GM12892 (cell line): ENCODE data around the gene APEH. TPM values are rescaled to one million over a fixed set of nuclear protein-coding genes. Genes with fewer than 3 reads are reported as not detected.
A peak's percentile ranks its signal among the peaks of the same experiment; 100 is the strongest.

Experiments used
- DNase-seq: peaks from one replicate; pipeline ENCODE4 v3.0.0; 2011; ENCODE audit not compliant: insufficient read length
- FAIRE-seq: peaks from 2 replicates; lab custom pipeline; 2011; peaks lifted over from hg19 to GRCh38; lab: Jason Lieb, UNC
- POLR2A ChIP-seq: IDR thresholded peaks from 2 replicates; pipeline ENCODE4 v1.6.1; 2011; ENCODE audit warnings: low read depth, low read length, control low read depth
- POLR2AphosphoS5 ChIP-seq: IDR thresholded peaks from 2 replicates; pipeline ENCODE4 v1.6.1; 2011; ENCODE audit warnings: low read depth, low read length, control low read depth
- TAF1 ChIP-seq: IDR thresholded peaks from 2 replicates; pipeline ENCODE4 v1.6.1; 2011; ENCODE audit warnings: low read depth, mild to moderate bottlenecking, control low read depth, low read length, borderline replicate concordance
- polyA plus RNA-seq: library from polyadenylated mRNA; unstranded; fragments of >200 nt; gene quantifications from one replicate; pipeline ENCODE4 v1.2.1, GENCODE V29; 2012; ENCODE audit warnings: missing spikeins, inconsistent platforms; ENCODE audit not compliant: missing spikeins

APEH gene
- 70.3 TPM for polyA plus RNA-seq

- TF ChIP-seq POLR2AphosphoS5 (peak; percentile 6; the same call in 1 of the 2 replicates), POLR2A (peak; percentile 66), TAF1 (0 out of 2 replicates have a peak, but pooled peaks have one; percentile 53)
- FAIRE-seq (peak; percentile 100), DNase-seq (peak; percentile 98)
Observed at GRCh38 chr3:49673715-49674496, at the start of gene APEH. TSS of gene APEH (plus strand) at chr3:49674351. CDS start at chr3:49674402, 51 bp downstream.

GRCh38 chr3:49625071-49625470, 49.1 kb upstream of the APEH start:
- FAIRE-seq (no peak), DNase-seq (no peak)
- TF ChIP-seq TAF1, result no peak
- no peak for TF ChIP-seq POLR2A
- TF ChIP-seq POLR2AphosphoS5, result no peak

DNA sequence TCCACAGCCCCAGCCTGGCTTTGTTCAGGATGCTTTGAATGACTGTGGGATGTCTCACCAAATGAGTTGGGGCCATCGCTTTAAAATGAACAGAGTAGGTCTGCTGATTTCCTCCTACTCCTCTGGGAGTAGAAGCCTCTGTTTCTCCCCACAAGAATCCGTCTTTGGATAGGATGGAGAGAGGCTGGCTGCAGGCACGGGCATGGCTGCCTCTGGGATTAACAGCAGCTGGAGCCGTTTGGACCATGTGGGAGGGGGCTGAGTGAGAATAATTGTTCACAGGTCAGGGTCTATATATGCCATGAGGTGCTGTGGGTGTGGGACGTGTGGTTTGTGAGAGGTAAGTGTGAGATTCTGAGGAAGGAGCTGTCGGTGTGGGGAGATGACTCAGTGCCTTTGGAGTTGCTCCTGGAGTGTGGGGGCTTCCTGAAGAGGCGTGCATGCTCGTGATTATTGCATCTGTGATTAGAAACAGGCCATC, 48.0 kb upstream of the APEH start:
- FAIRE-seq, result no peak
- no peak for TF ChIP-seq POLR2A
- no peak for TF ChIP-seq TAF1
- no peak for TF ChIP-seq POLR2AphosphoS5
- DNase-seq, result no peak

- no peak for FAIRE-seq
- no peak for DNase-seq
- TF ChIP-seq TAF1 (no peak), POLR2A (no peak), POLR2AphosphoS5 (no peak)
Observed at GRCh38 chr3:49626796-49627195, 47.4 kb upstream of the APEH start.

DNA sequence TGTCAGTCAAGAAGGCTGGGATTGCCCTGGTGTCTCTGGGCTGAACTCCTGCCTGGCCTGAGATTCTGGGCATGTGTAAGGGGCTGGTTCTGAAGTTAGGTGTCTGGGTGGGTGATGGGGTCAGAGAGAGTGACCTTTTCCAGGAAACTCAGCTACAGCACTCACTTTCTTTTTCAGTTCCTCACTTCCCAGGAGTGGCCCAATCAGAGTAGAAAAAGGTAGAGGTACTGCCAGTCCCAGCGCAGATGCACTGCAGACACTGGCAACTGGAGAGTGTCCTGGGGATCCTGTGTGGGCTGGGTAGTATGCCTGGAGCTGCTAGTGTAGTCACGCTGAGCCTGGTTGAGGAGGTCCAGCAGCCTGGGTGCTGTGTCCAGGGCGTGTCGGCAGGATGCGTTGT, 46.5 kb upstream of the APEH start:
- DNase-seq, result no peak
- TF ChIP-seq POLR2A, result no peak
- TF ChIP-seq POLR2AphosphoS5, result no peak
- TF ChIP-seq TAF1, result no peak
- no peak for FAIRE-seq

GRCh38 chr3:49628249-49628648, 45.9 kb upstream of the APEH start:
- DNase-seq (no peak), FAIRE-seq (no peak)
- TF ChIP-seq POLR2AphosphoS5, result no peak
- TF ChIP-seq TAF1, result no peak
- no peak for TF ChIP-seq POLR2A

DNA sequence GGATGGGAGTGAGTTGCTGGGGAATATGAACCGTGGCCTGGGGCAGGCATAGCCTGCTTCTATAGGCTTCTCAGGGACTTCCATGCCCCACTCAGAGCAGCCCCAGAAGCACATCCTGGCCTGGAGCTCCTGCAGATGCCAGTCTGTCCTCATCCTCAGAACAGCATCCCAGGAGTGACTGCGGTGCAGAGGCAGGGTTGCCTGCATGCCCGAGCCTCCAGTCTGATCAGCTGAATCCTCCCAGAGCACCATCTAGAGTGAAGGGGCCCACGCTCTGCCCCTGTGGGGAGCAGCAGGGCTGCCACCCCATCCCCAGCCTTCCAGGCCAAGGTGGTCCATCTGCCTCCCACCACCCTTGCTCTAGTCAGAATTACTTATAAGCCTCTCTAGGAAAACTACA, 44.7 kb upstream of the APEH start:
- TF ChIP-seq TAF1, result no peak
- TF ChIP-seq POLR2AphosphoS5, result no peak
- TF ChIP-seq POLR2A, result no peak
- no peak for FAIRE-seq
- no peak for DNase-seq

DNA sequence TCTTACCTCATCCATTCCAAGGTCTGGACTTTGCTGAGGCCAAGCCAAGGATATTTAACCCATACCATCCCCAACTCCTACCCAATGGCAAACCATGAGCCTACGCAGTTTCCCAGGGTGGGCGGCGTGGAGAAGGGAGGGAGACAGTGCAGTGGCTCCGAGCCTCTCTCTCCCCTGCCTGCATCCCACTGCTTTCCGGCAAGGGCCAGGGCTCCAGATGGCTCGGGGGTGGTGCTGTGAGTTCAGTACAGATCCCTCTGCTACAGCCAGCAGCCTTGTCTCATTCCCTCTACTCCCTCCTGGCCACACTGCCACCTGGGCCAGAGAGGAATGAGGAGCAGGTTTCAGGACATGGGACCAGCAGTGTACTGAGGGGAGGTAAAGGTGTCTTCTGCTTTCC, 44.3 kb upstream of the APEH start:
- no peak for FAIRE-seq
- TF ChIP-seq TAF1 (no peak), POLR2AphosphoS5 (no peak), POLR2A (no peak)

DNA sequence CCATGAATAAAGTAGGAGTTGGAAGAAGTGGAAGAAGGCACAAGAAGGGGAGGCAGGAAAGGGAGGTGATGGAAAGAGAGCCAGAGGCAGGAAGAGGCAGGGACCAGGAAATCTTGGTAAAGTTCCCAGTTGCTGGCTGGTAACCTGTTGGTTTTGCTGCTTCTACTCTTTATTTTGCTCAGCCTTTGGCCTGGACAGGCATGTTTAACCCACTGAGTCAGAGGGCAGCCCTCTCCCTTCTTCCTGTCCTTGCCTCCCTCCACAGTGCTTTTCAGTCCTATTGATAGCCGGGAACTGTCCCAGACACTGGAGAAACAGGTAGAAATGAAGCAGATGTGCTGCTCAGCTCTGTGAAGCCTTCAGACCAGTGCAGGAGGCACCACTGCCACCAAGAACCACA, 43.4 kb upstream of the APEH start:
- TF ChIP-seq POLR2A, result no peak
- no peak for TF ChIP-seq POLR2AphosphoS5
- TF ChIP-seq TAF1, result no peak
- DNase-seq (no peak), FAIRE-seq (no peak)

More for the DNA sequence above, 44.3 kb upstream of the APEH start:
- no peak for DNase-seq

DNA sequence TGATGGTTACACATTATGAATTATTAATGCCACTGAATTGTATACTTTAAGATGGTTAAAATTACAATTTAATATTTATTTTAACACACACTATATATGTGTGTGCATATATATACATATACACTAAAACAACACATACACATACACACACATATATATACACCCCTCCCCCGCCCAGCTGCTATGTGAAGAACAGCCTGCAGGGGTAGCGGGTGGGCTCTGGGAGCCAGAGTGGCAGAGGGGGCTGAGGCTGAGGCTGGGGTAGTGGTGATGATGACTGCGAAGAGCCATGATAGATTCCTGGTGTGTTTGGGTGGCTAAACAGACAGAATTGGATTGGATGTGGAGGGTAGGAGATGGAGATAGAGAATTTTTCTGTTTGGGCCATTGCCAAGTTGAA, 39.4 kb upstream of the APEH start:
- DNase-seq (no peak), FAIRE-seq (no peak)
- no peak for TF ChIP-seq POLR2AphosphoS5
- TF ChIP-seq POLR2A, result no peak
- TF ChIP-seq TAF1, result no peak

- TF ChIP-seq POLR2AphosphoS5, result no peak
- no peak for TF ChIP-seq POLR2A
- no peak for TF ChIP-seq TAF1
- DNase-seq (no peak), FAIRE-seq (peak; percentile 81)
Observed at GRCh38 chr3:49636883-49637609, 37.1 kb upstream of the APEH start.

DNA sequence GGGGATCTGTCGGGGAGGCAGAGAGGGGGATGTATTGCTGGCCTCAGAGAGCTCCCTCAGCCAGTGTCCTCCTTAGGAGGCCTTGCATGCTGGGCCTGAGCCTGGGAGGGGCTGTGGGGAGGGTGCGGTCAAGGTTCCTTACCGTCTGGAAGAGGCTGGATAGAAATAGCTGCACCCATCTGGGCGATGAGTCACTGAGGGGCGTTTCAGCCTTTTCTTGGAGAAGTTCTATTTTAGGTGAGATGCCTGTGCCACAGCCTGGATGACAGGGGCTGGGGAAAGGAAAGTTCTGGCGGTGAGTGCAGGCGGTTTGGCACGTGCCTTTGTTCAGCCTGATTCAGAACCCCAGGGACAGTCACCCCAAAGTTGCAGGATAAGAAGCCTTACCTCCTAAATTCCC, 35.7 kb upstream of the APEH start:
- no peak for TF ChIP-seq TAF1
- no peak for TF ChIP-seq POLR2AphosphoS5
- no peak for TF ChIP-seq POLR2A
- FAIRE-seq, result no peak
- no peak for DNase-seq
